Immature natural killer cell (primary cell): Measurements from ENCODE around the gene GSTK1. TPM values are rescaled to one million over a fixed set of nuclear protein-coding genes. Genes with fewer than 3 reads are reported as not detected.
A peak's percentile ranks its signal among the peaks of the same experiment; 100 is the strongest.
"Not testable (repeated sequence)": the region's sequence is repeated elsewhere in the genome, so short reads cannot be mapped to it uniquely, and the experiment has no call there.

Source experiments
- DNase-seq, 3 donors: peaks; one replicate each; pipeline ENCODE4 v3.0.0; 2022; ENCODE audit warnings: mixed read lengths in 1 of 3
- H3K27ac Mint-ChIP-seq, 6 donors: one replicate each; pipeline ENCODE4 v1.8.0; 2020; ENCODE audit warnings: mixed read lengths in 6 of 6, mild to moderate bottlenecking in 5 of 6, inconsistent platforms in 4 of 6, moderate library complexity in 3 of 6
- H3K27me3 Mint-ChIP-seq, 3 donors: one replicate each; pipeline ENCODE4 v1.8.0; 2020 to 2021; ENCODE audit warnings: low read depth in 3 of 3, mild to moderate bottlenecking in 3 of 3, mixed read lengths in 3 of 3, moderate library complexity in 3 of 3, inconsistent platforms in 1 of 3
- H3K36me3 Mint-ChIP-seq, 3 donors: one replicate each; pipeline ENCODE4 v1.8.0; 2020; ENCODE audit warnings: mixed read lengths in 3 of 3, inconsistent platforms in 2 of 3, mild to moderate bottlenecking in 2 of 3
- H3K4me1 Mint-ChIP-seq, 2 donors: one replicate each; pipeline ENCODE4 v1.8.0; 2020; ENCODE audit warnings: inconsistent platforms in 2 of 2, mild to moderate bottlenecking in 2 of 2, mixed read lengths in 2 of 2, moderate library complexity in 1 of 2
- H3K4me3 Mint-ChIP-seq, 5 donors: one replicate each; pipeline ENCODE4 v1.8.0; 2020; ENCODE audit warnings: mild to moderate bottlenecking in 5 of 5, mixed read lengths in 5 of 5, inconsistent platforms in 3 of 5, moderate library complexity in 3 of 5
- H3K9me3 Mint-ChIP-seq, 6 donors: one replicate each; pipeline ENCODE4 v1.8.0; 2020; ENCODE audit warnings: mild to moderate bottlenecking in 6 of 6, mixed read lengths in 6 of 6, inconsistent platforms in 4 of 6, moderate library complexity in 3 of 6
- polyA plus RNA-seq, 3 donors: library from polyadenylated mRNA; unstranded; fragments of 300-500 nt; fragmentation: Illumina TruSeq; gene quantifications; one replicate each; pipeline ENCODE4 v1.2.3, GENCODE V29; 2021

The GSTK1 gene
- polyA plus RNA-seq, 3 donors from 2014 or later = 238 to 266 (median 252) TPM

DNA sequence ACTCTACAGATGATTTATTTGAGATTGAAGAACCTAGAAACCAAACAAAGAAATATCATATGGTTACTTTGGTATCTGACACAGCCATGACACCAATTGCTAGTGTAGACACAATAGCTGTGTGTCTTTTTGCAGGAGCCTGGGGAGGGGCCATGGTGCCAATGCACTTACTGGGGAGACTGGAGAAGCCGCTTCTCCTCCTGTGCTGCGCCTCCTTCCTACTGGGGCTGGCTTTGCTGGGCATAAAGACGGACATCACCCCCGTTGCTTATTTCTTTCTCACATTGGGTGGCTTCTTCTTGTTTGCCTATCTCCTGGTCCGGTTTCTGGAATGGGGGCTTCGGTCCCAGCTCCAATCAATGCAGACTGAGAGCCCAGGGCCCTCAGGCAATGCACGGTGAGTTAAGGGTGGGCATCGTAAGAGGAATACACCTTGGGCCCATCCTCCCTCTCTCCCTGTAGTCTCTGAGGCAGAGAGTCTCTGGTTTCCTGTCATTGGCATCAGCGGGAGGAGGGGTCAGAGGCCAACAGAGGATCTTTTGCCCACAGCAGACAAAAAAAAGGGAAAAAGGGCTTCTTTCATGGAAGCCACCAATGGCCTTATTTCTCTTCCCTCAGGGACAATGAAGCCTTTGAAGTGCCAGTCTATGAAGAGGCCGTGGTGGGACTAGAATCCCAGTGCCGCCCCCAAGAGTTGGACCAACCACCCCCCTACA is 22.7 kb downstream of the GSTK1 start:
- H3K27ac Mint-ChIP-seq = no peak overlapping the region
- H3K27me3 Mint-ChIP-seq = peaks cover 4 to 9% (median 5%) of the 10 kb centered on the region in 3 donors
- H3K4me3 Mint-ChIP-seq = peak overlapping the region in 1 of 5 donors; percentile 42
- DNase-seq = no peak
- peaks cover 34 to 40% of the 10 kb centered on the region in 2 donors for H3K4me1 Mint-ChIP-seq
- H3K9me3 Mint-ChIP-seq = no peaks in the 10 kb centered on the region
- H3K36me3 Mint-ChIP-seq = no peaks in the 10 kb centered on the region

DNA sequence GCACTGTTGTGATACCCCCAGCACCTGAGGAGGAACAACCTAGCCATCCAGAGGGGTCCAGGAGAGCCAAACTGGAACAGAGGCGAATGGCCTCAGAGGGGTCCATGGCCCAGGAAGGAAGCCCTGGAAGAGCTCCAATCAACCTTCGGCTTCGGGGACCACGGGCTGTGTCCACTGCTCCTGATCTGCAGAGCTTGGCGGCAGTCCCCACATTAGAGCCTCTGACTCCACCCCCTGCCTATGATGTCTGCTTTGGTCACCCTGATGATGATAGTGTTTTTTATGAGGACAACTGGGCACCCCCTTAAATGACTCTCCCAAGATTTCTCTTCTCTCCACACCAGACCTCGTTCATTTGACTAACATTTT is 23.3 kb downstream of the GSTK1 start:
- Mint-ChIP-seq H3K27ac (peak overlapping the region in 2 of 6 donors; percentile 33 to 82), H3K36me3 (peaks cover 0 to 2% (median 0%) of the 10 kb centered on the region in 3 donors), H3K4me1 (peaks cover 39 to 46% of the 10 kb centered on the region in 2 donors), H3K9me3 (no peaks in the 10 kb centered on the region), H3K4me3 (peak overlapping the region in 4 of 5 donors; percentile 75 to 94 (median 90)), H3K27me3 (peaks cover 4 to 9% (median 5%) of the 10 kb centered on the region in 3 donors)
- no peak for DNase-seq

- DNase-seq = no peak
- H3K27me3 Mint-ChIP-seq = peaks cover 4 to 9% (median 5%) of the 10 kb centered on the region in 3 donors
- no peaks in the 10 kb centered on the region for H3K9me3 Mint-ChIP-seq
- peaks cover 4 to 9% (median 5%) of the 10 kb centered on the region in 3 donors for H3K36me3 Mint-ChIP-seq
- peak overlapping the region; percentile 75 to 94 (median 93) for H3K4me3 Mint-ChIP-seq
- peaks cover 39 to 48% of the 10 kb centered on the region in 2 donors for H3K4me1 Mint-ChIP-seq
- H3K27ac Mint-ChIP-seq = peak overlapping the region; percentile 77 to 92 (median 82)
Measured at GRCh38 chr7:143287339-143287934, 24.2 kb downstream of the GSTK1 start.

DNA sequence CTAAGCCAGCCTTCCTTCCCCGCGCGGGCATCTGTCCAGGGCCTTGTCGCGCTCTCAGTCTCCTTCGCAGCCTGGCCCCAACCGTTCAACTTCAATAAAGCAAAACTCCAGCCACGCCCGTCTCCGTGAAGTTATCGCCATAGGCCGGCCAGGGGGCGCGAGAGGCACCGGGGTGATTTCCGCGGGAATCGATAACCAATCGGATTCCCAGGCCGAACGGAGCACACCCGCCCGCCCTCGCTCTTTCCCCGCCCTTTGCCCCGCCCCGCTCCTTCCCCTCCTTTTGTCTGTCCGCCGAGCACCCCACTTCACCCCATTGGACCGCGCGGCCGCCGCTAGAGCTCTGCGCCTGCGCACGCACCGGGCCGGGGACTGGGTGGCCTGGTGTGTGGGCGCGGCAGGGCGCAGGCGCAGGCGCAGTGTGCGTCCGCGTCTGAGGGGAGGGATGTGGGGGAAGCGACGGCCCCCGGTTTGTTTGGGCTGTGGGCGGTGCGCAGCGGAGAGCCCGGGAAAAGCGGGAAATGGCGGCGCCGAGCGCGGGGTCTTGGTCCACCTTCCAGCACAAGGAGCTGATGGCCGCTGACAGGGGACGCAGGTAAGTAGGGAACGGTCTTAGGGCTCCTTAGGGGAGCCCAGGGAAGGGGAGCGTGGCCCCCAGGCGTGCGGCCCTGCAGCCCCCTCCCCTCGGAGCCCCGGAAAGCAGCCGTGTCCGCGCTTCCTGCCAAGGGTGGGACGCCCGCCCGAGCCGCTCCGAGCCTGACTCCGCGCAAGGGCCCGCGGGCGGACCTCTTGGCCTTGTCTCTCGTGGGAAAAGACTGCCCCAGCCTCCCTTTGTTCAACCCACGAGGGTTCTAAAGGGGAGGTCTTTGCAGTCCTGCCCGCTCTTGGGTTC is 24.9 kb downstream of the GSTK1 start, which contains the start of gene CASP2:
Gene CASP2, plus strand, starts transcription at position 417 of the 892 bp plus-strand sequence. Its CDS starts 105 bp downstream, at position 522.
- Mint-ChIP-seq H3K4me3 (peak within 1 kb of the TSS; percentile 93 to 98 (median 95)), H3K27ac (peak within 1 kb of the TSS; percentile 82 to 97 (median 92)), H3K27me3 (peaks cover 4 to 9% (median 5%) of the 10 kb centered on the region in 3 donors), H3K9me3 (no peaks in the 10 kb centered on the region), H3K36me3 (peaks cover 4 to 9% (median 5%) of the 10 kb centered on the region in 3 donors), H3K4me1 (peaks cover 39 to 48% of the 10 kb centered on the region in 2 donors)
- peak; percentile 99 for DNase-seq

DNA sequence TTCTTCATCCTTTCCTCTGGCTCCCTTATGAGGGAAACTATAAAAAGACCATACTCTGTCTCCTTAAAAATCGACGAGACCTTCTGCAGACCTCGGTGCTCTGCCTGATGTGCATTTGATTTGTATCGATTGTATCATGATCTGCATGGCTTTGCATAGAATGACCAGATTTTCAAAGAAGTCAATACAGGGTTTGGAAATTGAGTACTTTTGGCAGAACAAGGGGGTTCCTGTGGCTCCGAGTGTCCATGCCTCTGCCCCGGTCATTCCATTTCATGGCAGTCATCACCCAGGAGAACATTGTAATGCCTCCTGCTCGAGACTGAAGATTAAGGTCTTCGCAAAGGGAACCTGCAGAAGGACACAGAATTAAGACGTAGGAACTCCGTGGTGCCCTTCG is 25.6 kb downstream of the GSTK1 start:
- no peak for DNase-seq
- Mint-ChIP-seq H3K27ac (peak overlapping the region; percentile 82 to 97 (median 92)), H3K4me1 (peaks cover 39 to 48% of the 10 kb centered on the region in 2 donors), H3K4me3 (peak overlapping the region; percentile 93 to 98 (median 95)), H3K27me3 (peaks cover 4 to 9% (median 5%) of the 10 kb centered on the region in 3 donors), H3K36me3 (peaks cover 4 to 13% (median 12%) of the 10 kb centered on the region in 3 donors), H3K9me3 (no peaks in the 10 kb centered on the region)

DNA sequence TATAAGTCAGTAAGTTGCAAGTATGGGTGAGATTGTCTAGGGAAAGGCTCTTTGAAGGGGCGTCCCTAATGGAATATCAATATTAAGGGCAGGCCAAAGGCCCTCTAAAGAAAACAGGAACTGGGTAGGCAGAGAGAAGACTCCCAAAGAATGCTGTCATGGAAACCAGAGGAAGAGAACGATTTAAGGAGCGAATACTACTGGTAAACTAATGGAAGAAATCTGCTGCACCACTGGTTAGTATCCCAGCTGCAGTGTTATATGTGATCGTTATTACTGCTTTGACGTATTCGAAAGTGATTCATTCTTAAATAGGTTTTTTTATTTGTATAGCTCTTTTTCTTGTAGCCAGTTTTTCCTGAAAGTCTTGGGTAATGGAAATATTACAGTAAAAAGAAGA is 26.2 kb downstream of the GSTK1 start:
- H3K27me3 Mint-ChIP-seq = peaks cover 4 to 9% (median 5%) of the 10 kb centered on the region in 3 donors
- H3K4me3 Mint-ChIP-seq = peak overlapping the region; percentile 93 to 98 (median 95)
- H3K27ac Mint-ChIP-seq = peak overlapping the region; percentile 82 to 97 (median 92)
- H3K36me3 Mint-ChIP-seq = peaks cover 9 to 19% (median 18%) of the 10 kb centered on the region in 3 donors
- no peak for DNase-seq
- H3K4me1 Mint-ChIP-seq = peaks cover 39 to 48% of the 10 kb centered on the region in 2 donors
- no peaks in the 10 kb centered on the region for H3K9me3 Mint-ChIP-seq

DNA sequence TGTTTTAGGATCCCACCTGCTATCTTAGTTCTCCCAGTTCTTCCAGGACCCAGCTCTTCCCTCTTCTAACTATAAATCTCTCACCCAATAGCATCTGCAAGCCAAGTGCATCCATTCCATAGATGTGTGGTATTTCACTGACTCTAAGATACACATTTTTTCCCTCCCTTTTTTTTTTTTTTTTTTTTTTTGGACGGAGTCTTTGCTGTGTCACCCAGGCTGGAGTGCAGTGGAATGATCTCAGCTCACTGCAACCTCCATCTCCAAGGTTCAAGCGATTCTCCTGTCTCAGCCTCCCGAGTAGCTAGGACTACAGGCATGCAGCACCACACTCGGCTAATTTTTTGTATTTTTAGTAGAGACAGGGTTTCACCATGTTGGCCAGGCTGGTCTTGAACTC is 26.6 kb downstream of the GSTK1 start:
- peak overlapping the region; percentile 93 to 98 (median 95) for H3K4me3 Mint-ChIP-seq
- H3K9me3 Mint-ChIP-seq, DNase-seq, H3K27me3 Mint-ChIP-seq: not testable (repeated sequence)
- H3K36me3 Mint-ChIP-seq = peaks cover 14 to 22% (median 21%) of the 10 kb centered on the region in 3 donors
- H3K4me1 Mint-ChIP-seq = peaks cover 39 to 48% of the 10 kb centered on the region in 2 donors
- H3K27ac Mint-ChIP-seq = peak overlapping the region in 4 of 6 donors; percentile 18 to 82 (median 28)

DNA sequence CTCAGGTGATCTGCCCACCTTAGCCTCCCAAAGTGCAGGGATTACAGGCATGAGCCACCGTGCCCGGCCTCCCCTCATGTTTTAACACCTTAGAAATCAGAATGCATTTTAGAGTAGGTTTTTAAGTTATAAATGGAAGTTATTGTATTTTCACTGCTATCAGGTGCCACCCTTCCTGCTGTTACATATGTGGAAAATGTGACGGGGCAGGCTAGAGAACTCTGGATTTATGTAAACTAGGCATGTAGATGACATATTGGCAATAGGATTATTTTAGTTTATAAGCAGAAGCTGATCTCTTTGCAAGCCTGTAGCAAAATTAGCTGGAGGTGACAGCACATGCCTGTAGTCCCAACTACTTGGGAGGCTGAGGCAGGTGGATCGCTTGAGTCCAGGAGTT is 27.1 kb downstream of the GSTK1 start:
- Mint-ChIP-seq H3K4me1 (peaks cover 39 to 50% of the 10 kb centered on the region in 2 donors), H3K36me3 (peaks cover 16 to 26% (median 24%) of the 10 kb centered on the region in 3 donors), H3K27me3 (peaks cover 4 to 7% (median 5%) of the 10 kb centered on the region in 3 donors), H3K4me3 (peak overlapping the region; percentile 6 to 98 (median 93)), H3K27ac (no peak overlapping the region), H3K9me3 (no peaks in the 10 kb centered on the region)
- DNase-seq = no peak

GRCh38 chr7:143292876-143293275 is 29.6 kb downstream of the GSTK1 start:
- H3K27me3 Mint-ChIP-seq = peaks cover 4 to 7% (median 4%) of the 10 kb centered on the region in 3 donors
- H3K4me3 Mint-ChIP-seq = no peak overlapping the region
- peaks cover 36 to 56% of the 10 kb centered on the region in 2 donors for H3K4me1 Mint-ChIP-seq
- DNase-seq = no peak
- H3K9me3 Mint-ChIP-seq = no peaks in the 10 kb centered on the region
- peaks cover 22 to 48% (median 28%) of the 10 kb centered on the region in 3 donors for H3K36me3 Mint-ChIP-seq
- no peak overlapping the region for H3K27ac Mint-ChIP-seq

DNA sequence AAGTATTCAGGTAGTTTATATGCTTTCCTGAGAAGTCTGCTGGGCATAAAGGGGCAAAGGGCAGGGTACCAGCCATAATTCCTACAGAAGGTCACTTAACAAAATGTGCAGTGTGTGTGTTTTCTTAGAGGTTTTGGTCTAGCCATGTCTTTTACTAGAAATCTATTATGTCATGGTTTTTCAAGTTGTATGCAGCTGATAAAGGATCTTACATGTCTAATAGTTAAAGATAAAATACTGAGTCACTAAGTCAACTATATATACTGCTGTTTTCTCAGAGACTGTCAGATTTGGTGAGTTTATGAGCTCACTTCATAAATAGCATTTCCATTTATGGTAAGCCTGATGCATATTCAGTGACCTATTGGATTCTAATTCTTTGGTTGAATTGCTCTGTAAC is 32.6 kb downstream of the GSTK1 start:
- no peak overlapping the region for H3K4me3 Mint-ChIP-seq
- peak overlapping the region in 2 of 6 donors; percentile 17 to 49 for H3K27ac Mint-ChIP-seq
- H3K9me3 Mint-ChIP-seq = no peaks in the 10 kb centered on the region
- no peaks in the 10 kb centered on the region for H3K27me3 Mint-ChIP-seq
- peaks cover 15 to 35% of the 10 kb centered on the region in 2 donors for H3K4me1 Mint-ChIP-seq
- DNase-seq = no peak
- peaks cover 35 to 72% (median 43%) of the 10 kb centered on the region in 3 donors for H3K36me3 Mint-ChIP-seq

- H3K27me3 Mint-ChIP-seq = no peaks in the 10 kb centered on the region
- H3K4me1 Mint-ChIP-seq = peaks cover 9 to 27% of the 10 kb centered on the region in 2 donors
- DNase-seq = no peak
- no peak overlapping the region for H3K4me3 Mint-ChIP-seq
- peaks cover 40 to 80% (median 47%) of the 10 kb centered on the region in 3 donors for H3K36me3 Mint-ChIP-seq
- no peaks in the 10 kb centered on the region for H3K9me3 Mint-ChIP-seq
- no peak overlapping the region for H3K27ac Mint-ChIP-seq
Measured at GRCh38 chr7:143296686-143297085, 33.4 kb downstream of the GSTK1 start.

- H3K4me3 Mint-ChIP-seq = no peak overlapping the region
- no peak for DNase-seq
- peaks cover 9 to 27% of the 10 kb centered on the region in 2 donors for H3K4me1 Mint-ChIP-seq
- no peaks in the 10 kb centered on the region for H3K27me3 Mint-ChIP-seq
- peak overlapping the region in 2 of 6 donors; percentile 9 to 40 for H3K27ac Mint-ChIP-seq
- H3K9me3 Mint-ChIP-seq = no peaks in the 10 kb centered on the region
- peaks cover 39 to 81% (median 48%) of the 10 kb centered on the region in 3 donors for H3K36me3 Mint-ChIP-seq
Measured at GRCh38 chr7:143299346-143299745, 36.1 kb downstream of the GSTK1 start.

DNA sequence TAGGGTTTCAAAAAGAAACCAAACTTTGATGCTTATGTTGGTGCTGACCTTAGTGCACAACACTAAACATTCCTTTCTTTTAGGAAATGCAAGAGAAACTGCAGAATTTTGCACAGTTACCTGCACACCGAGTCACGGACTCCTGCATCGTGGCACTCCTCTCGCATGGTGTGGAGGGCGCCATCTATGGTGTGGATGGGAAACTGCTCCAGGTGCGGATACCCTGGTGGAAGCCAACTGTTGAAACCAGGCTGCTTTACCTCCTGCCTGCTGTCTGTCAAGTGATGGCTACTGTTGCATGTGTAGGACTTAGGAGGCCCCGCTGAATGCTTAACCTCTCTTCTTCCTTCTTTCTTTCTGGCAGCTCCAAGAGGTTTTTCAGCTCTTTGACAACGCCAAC is 36.6 kb downstream of the GSTK1 start:
- peaks cover 9 to 27% of the 10 kb centered on the region in 2 donors for H3K4me1 Mint-ChIP-seq
- H3K9me3 Mint-ChIP-seq = no peaks in the 10 kb centered on the region
- no peak overlapping the region for H3K4me3 Mint-ChIP-seq
- peaks cover 41 to 81% (median 43%) of the 10 kb centered on the region in 3 donors for H3K36me3 Mint-ChIP-seq
- no peak overlapping the region for H3K27ac Mint-ChIP-seq
- no peaks in the 10 kb centered on the region for H3K27me3 Mint-ChIP-seq
- DNase-seq = peak in 1 of 3 donors; percentile 28
